GM19452 (cell line): Measurements from ENCODE around the gene SLC6A15.

Experiments
- ATAC-seq: cut with Tn5 transposase; IDR thresholded peaks from one replicate; pipeline ENCODE4 v1.9.1; 2021; ENCODE audit not compliant: unreplicated experiment

The SLC6A15 gene

GRCh38 chr12:84912198-84913128, at the start of gene SLC6A15:
TSS of gene SLC6A15 (minus strand) at chr12:84912799. CDS start at chr12:84892120, 20,679 bp downstream.
- ATAC-seq: no peak

DNA sequence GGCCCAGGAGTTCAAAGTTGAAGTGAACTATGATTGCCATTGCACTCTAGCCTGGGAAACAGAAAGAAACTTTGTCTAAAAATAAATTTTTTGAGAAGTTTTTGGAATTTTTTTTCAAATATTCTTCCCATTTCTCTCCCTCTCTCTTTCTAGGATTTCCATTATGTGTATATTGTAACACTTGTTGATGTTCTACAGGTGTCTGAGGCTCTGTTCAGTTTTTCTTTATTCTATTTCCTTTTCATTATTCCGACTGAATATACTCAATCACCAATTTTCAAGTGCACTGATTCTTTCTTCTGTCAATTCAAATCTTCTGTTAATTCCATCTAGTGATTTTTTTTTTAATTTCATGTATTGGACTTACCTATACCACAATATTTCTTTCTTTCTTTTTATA, 48.3 kb upstream of the SLC6A15 start:
- no peak for ATAC-seq

GRCh38 chr12:84955298-84955697, 42.7 kb upstream of the SLC6A15 start:
- ATAC-seq: no peak

GRCh38 chr12:84954415-84954814, 41.8 kb upstream of the SLC6A15 start:
- ATAC-seq: no peak

DNA sequence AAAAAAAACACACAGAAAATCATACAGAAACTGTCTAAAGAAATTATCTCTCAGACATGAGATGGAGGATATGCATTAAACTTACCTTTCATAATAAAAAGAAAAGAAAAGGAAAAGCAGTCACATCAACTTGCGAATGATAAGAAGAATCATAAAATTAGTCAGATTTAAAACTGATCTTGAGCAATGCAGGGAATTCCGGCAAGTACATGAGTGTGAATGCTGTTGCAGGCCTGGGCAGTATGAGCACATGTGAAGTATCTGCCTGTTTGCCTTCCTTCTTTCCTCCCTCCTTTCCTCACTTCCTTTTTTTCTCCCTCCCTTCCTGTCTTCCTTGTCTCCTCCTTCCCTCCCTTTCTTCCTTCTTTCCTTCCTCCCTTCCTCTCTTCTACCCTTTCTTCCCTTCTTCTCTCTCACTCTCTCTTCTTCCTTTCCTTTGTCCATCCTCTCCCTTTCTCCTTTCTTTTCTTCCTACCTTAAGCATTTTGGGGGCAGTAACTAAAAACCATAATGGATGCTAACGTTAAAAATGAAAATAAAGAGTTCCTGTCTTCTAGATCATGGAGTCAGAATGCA, 38.5 kb upstream of the SLC6A15 start:
- ATAC-seq: no peak

DNA sequence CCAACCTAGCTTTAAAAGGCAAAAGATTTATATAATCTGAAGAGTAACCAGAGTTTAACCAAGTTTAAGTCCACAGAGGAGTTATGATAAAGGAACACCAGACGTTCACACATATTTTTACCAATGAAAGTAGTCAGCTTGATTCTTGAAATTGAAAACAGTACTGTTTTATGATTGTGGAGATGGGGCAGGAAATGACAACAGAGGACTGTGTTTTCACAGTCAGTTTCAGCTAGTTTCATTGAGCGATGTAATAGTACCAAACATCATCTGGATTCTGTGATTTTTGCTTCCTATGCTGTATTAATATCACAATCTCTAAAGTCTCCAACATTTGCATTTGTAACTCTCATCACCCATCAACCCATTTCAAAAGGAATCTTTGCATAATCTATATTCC, 34.2 kb upstream of the SLC6A15 start:
- no peak for ATAC-seq

DNA sequence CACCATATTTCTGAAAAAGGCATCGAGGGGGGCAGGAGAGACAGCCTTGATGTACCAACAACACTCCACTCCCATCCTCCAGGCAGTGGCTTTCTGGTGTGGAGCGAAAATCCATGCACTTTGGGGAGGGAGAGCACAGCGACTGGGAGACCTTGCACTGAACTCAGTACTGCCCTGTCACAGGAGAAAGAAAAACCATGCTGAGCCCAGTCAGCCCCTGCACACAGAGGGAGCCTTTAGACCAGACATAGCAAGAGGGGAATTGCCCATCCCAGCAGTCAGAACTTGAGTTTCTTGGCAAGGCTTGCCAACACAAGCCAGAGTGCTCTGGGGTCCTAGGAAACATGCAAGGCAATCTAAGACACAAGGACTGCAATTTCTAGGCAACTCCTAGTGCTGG, 24.8 kb upstream of the SLC6A15 start:
- ATAC-seq: no peak

DNA sequence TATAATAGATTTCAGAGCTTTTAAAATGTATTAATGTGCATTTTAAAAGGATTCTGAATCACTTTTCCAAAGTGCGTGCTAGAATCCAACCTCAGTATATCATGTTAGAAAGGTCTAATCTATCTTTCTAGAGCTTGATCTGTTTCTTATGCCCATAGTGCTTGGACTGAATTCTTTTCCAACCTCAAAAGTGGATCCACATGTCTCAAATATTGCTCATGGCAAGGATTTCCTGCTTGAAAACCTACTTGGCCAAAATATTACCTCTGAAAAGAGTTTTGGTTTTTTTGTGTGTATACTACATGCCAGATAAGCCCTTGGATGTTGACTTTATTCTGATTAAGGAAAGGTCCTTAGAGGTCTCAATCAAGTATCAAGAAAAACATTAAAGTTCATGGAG, 16.9 kb upstream of the SLC6A15 start:
- ATAC-seq: no peak

DNA sequence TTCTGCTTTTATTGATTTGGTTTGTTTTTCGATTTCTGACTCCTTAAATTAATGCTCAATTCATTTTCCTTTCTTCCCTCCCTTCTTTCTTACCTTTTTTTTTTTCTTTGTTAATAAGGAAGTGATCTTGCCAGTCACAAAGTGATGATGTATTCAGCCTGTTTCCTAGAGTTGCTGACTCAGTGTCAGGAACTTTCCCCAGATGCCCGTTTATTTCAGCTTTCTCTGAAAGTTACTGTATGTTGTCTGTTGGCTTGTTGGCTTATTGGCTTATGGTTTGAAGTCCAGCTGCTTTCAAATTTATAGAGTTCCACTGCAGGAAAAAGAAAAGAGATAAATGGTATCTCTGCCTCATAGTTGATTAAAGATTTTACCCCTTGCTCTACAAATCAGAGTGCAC, 12.4 kb upstream of the SLC6A15 start:
- no peak for ATAC-seq

DNA sequence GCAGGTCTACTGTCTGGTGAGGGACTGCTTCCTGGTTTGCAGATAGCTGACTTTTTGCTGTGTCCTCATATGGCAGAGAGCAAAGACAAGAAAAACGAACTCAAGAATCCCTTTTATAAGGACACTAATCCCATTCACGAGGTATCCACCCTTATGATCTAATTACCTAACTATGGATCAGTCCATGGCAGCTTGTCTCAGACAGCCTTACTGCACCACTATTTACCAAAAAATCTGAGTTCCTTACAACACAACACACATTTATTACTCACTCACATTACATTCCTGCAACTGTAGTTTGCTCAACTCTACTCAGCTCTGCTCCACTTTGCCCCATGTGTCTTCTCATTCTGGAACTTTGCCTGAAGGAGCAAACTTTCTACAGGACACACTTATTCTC, 10.1 kb upstream of the SLC6A15 start:
- ATAC-seq: no peak

DNA sequence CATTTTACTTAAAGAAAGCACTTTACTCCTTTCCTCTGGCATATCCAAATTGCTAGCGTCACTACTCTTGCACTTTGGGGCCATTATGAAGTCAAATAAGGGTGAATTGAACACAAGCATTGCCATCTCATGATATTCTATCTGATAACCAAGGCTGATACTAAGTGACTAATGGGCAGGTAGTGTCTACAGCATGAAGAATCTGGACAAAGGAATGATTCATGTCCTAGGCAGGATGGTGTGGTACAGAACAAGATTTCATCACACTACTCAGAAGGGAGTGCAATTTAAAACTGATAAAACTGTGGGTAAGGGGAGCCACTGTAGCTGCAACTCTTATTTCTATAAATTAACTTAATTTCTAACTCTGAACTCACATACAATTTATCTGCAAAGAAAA, 7.7 kb upstream of the SLC6A15 start:
- ATAC-seq: no peak

- ATAC-seq: no peak
Measured at GRCh38 chr12:84919271-84919670, 6.7 kb upstream of the SLC6A15 start.

GRCh38 chr12:84913129-84913515, 523 bp upstream of the SLC6A15 start:
- ATAC-seq: no peak

GRCh38 chr12:84911271-84912197, 1.1 kb downstream of the SLC6A15 start:
- no peak for ATAC-seq

GRCh38 chr12:84910549-84911241, 1.9 kb downstream of the SLC6A15 start:
- no peak for ATAC-seq

DNA sequence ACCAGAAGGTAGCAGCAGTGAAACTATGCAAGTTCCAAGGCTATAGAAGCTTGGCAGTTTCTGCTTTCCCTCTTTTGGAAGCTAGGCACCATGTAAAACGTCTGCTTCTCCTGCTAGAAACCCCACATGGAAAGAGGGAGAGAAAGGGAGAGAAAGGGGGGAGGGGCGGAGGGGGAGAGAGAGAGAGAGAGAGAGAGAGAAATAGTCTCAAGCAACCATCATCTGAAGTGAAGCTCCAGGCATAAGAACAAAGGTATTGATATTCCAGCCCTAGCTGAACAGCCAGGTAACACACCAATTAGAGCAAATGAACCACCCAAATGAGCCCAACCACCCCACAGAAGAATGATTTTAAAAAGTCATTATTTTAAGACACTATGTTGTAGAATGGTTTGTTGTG, 8.5 kb downstream of the SLC6A15 start:
- ATAC-seq: no peak

GRCh38 chr12:84891106-84891838, 21.3 kb downstream of the SLC6A15 start:
- no peak for ATAC-seq

- no peak for ATAC-seq
Measured at GRCh38 chr12:84889818-84890217, 22.8 kb downstream of the SLC6A15 start.

DNA sequence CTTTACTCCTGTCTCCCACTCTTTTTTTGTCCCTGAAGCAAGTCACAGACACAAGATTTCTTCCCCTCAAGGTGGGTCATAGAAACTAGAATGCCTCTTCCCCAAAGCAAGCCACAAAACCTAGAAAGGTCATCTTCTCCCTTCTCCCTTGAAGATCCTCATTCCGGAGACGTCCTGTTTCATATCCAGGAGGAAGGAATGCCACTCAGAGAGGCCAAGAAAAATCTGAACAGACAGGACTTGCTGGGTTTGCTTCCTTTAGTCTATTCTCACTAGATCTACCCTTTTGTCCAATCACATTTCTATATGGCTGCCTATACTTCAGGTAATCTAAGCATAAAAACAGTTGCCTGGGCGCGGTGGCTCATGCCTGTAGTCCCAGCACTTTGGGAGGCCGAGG, 23.7 kb downstream of the SLC6A15 start:
- no peak for ATAC-seq

- ATAC-seq: no peak
Measured at GRCh38 chr12:84877340-84877739, 35.3 kb downstream of the SLC6A15 start.
